ENCODE data around the gene HSPA12A.

DNA sequence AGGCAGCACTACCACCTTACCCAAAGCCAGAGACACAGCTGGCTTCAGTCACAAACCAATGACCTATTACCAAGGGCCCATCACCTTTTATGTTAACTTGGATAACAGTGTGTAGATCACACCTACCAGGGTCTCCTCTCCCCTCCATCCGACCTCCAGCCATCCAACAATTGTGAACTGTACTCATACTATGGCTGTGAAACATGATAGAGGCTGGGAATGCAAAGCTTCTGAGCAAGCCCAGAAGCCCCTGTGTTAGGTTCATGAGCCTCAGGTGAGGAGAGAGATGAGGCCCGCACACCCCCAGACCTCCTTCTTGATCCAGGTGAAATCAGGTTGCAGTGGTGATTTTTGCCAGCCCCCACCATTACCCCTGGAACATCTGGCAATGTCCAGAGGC is 73.9 kb downstream of the HSPA12A start:
- no peak for TF ChIP-seq EP300 (IDR thresholded peaks at IDR 0.05; ENCODE audit: borderline replicate concordance)
- TF ChIP-seq TAF1 (IDR thresholded peaks at IDR 0.05; ENCODE audit: low read depth) = no peak
- no peak for TF ChIP-seq CEBPB (IDR thresholded peaks at IDR 0.05)
- TF ChIP-seq, protein P1, sequence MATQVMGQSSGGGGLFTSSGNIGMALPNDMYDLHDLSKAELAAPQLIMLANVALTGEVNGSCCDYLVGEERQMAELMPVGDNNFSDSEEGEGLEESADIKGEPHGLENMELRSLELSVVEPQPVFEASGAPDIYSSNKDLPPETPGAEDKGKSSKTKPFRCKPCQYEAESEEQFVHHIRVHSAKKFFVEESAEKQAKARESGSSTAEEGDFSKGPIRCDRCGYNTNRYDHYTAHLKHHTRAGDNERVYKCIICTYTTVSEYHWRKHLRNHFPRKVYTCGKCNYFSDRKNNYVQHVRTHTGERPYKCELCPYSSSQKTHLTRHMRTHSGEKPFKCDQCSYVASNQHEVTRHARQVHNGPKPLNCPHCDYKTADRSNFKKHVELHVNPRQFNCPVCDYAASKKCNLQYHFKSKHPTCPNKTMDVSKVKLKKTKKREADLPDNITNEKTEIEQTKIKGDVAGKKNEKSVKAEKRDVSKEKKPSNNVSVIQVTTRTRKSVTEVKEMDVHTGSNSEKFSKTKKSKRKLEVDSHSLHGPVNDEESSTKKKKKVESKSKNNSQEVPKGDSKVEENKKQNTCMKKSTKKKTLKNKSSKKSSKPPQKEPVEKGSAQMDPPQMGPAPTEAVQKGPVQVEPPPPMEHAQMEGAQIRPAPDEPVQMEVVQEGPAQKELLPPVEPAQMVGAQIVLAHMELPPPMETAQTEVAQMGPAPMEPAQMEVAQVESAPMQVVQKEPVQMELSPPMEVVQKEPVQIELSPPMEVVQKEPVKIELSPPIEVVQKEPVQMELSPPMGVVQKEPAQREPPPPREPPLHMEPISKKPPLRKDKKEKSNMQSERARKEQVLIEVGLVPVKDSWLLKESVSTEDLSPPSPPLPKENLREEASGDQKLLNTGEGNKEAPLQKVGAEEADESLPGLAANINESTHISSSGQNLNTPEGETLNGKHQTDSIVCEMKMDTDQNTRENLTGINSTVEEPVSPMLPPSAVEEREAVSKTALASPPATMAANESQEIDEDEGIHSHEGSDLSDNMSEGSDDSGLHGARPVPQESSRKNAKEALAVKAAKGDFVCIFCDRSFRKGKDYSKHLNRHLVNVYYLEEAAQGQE (IDR thresholded peaks at IDR 0.05; ENCODE audit: low read depth) = no peak
- TF ChIP-seq YY1 (IDR thresholded peaks at IDR 0.05; ENCODE audit: low read depth) = no peak
- no peak for TF ChIP-seq RAD21 (IDR thresholded peaks at IDR 0.05; ENCODE audit: low read depth)
- no peak for TF ChIP-seq ZBTB7A (IDR thresholded peaks at IDR 0.05; ENCODE audit: low read depth)
- no peak for TF ChIP-seq TCF12 (IDR thresholded peaks at IDR 0.05; ENCODE audit: low read depth)
- no peak for TF ChIP-seq MAX (IDR thresholded peaks at IDR 0.05)
- no peak for TF ChIP-seq NFIC (IDR thresholded peaks at IDR 0.05)
- TF ChIP-seq CREB1 (IDR thresholded peaks at IDR 0.05; ENCODE audit: low read depth) = no peak
- TF ChIP-seq TEAD4 (IDR thresholded peaks at IDR 0.05) = no peak
